A673 (cell line): Measurements from ENCODE around the gene C2orf92.

Source experiments
- EZH2 ChIP-seq: fragments of 200-600 bp; sonication (generic); IDR thresholded peaks from 2 replicates; pipeline ENCODE4 v1.6.1; 2017; ENCODE audit warnings: borderline replicate concordance, low read depth, mild to moderate bottlenecking, mixed read lengths, antibody characterized with exemption, low read length; ENCODE audit not compliant: poor library complexity, severe bottlenecking
- TF ChIP-seq, protein P1 (sequence below): fragments of 300-800, 200-600 bp; sonication (generic); conservative IDR thresholded peaks from 2 replicates; pipeline ENCODE4 v1.5.1; 2017; ENCODE audit warnings: low read depth, mild to moderate bottlenecking, antibody characterized with exemption, low read length, moderate library complexity, mixed read lengths

GRCh38 chr2:97707362-97708047 lies 38.0 kb downstream of the C2orf92 start:
- TF ChIP-seq, protein P1, sequence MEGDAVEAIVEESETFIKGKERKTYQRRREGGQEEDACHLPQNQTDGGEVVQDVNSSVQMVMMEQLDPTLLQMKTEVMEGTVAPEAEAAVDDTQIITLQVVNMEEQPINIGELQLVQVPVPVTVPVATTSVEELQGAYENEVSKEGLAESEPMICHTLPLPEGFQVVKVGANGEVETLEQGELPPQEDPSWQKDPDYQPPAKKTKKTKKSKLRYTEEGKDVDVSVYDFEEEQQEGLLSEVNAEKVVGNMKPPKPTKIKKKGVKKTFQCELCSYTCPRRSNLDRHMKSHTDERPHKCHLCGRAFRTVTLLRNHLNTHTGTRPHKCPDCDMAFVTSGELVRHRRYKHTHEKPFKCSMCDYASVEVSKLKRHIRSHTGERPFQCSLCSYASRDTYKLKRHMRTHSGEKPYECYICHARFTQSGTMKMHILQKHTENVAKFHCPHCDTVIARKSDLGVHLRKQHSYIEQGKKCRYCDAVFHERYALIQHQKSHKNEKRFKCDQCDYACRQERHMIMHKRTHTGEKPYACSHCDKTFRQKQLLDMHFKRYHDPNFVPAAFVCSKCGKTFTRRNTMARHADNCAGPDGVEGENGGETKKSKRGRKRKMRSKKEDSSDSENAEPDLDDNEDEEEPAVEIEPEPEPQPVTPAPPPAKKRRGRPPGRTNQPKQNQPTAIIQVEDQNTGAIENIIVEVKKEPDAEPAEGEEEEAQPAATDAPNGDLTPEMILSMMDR, result no peak
- no peak for TF ChIP-seq EZH2
